ENCODE measurements around the gene NINL. TPM values are rescaled to one million over a fixed set of nuclear protein-coding genes. Genes with fewer than 3 reads are reported as not detected.
"Not testable (repeated sequence)": the region's sequence is repeated elsewhere in the genome, so short reads cannot be mapped to it uniquely, and the experiment has no call there.

The NINL gene
- total RNA-seq (2022) (11.2 and 13.6 TPM in 2 replicates), Bru-seq, nascent RNA (percentile 63 among the genes with signal in this experiment), BruChase-seq, experiment 1, labeled RNA remaining after a 2-hour chase (percentile 64 among the genes with signal in this experiment), BruChase-seq, experiment 2, labeled RNA remaining after a 6-hour chase (percentile 66 among the genes with signal in this experiment)
- long read RNA-seq, partial matches to known transcripts = 2 of 5 reads
- long read RNA-seq, other reads (novel, unspliced or antisense) = 2 of 5 reads

- no peaks in the 10 kb centered on the region for H3K27me3 Mint-ChIP-seq (ENCODE audit: insufficient read depth, unreplicated experiment)
- peak within 1 kb of the TSS; percentile 71 for H3K27ac Mint-ChIP-seq (ENCODE audit: unreplicated experiment)
- no peaks in the 10 kb centered on the region for H3K4me1 Mint-ChIP-seq (ENCODE audit: low read depth, unreplicated experiment)
- Histone ChIP-seq H3K9me3 (no peaks in the 10 kb centered on the region; the same call in 1 of the 2 replicates), H3K36me3 (ENCODE audit: control insufficient read depth, insufficient read depth, low read length) (no peaks in the 10 kb centered on the region), H3K27me3 (replicated peaks; ENCODE audit: control insufficient read depth, insufficient read depth, low read length) (no peaks in the 10 kb centered on the region), H3K4me3 (ENCODE audit: low read depth, low read length) (peak within 1 kb of the TSS; percentile 54), H3K4me1 (no peaks in the 10 kb centered on the region)
- H3K36me3 Mint-ChIP-seq (ENCODE audit: insufficient read depth, unreplicated experiment) = peaks cover 6% of the 10 kb centered on the region
- ChIA-PET CTCF (no interaction called here), POLR2A (no interaction called here)
- peak; percentile 51 to 64 for DNase-seq
- intact Hi-C loops (cut with micrococcal nuclease; ENCODE audit: unreplicated experiment) = no loop called here
- H3K4me3 Mint-ChIP-seq (ENCODE audit: unreplicated experiment) = peak within 1 kb of the TSS; percentile 78
- BruUV-seq (replicated peaks) = no TSS peak
- no peaks in the 10 kb centered on the region for H3K9me3 Mint-ChIP-seq (ENCODE audit: unreplicated experiment)
- no peak for TF ChIP-seq CTCF (IDR thresholded peaks at IDR 0.05; ENCODE audit: insufficient read depth in 1 of 2, low read depth in 1 of 2, low read length in 1 of 2, severe bottlenecking in 1 of 2, unreplicated experiment in 1 of 2)
Measured at GRCh38 chr20:25584905-25585704, at the start of gene NINL. NINL (minus strand) TSS chr20:25585531; CDS start chr20:25526587, 58,944 bp downstream.

GRCh38 chr20:25632940-25633790 is 47.8 kb upstream of the NINL start:
- Mint-ChIP-seq H3K4me3 (ENCODE audit: unreplicated experiment) (no peak overlapping the region), H3K27me3 (ENCODE audit: insufficient read depth, unreplicated experiment) (no peaks in the 10 kb centered on the region), H3K36me3 (ENCODE audit: insufficient read depth, unreplicated experiment) (peaks cover 22% of the 10 kb centered on the region), H3K27ac (ENCODE audit: unreplicated experiment) (no peak overlapping the region), H3K9me3 (ENCODE audit: unreplicated experiment) (no peaks in the 10 kb centered on the region), H3K4me1 (ENCODE audit: low read depth, unreplicated experiment) (no peaks in the 10 kb centered on the region)
- no peak for DNase-seq
- TF ChIP-seq CTCF (IDR thresholded peaks at IDR 0.05; ENCODE audit: insufficient read depth in 1 of 2, low read depth in 1 of 2, low read length in 1 of 2, severe bottlenecking in 1 of 2, unreplicated experiment in 1 of 2) = no peak
- CTCF ChIA-PET = no interaction called here
- BruUV-seq (replicated peaks) = no TSS peak
- H3K36me3 ChIP-seq (ENCODE audit: control insufficient read depth, insufficient read depth, low read length) = no peaks in the 10 kb centered on the region
- H3K4me3 ChIP-seq (ENCODE audit: low read depth, low read length) = no peak overlapping the region
- no peaks in the 10 kb centered on the region for H3K9me3 ChIP-seq
- POLR2A ChIA-PET = no interaction called here
- intact Hi-C loops (cut with micrococcal nuclease; ENCODE audit: unreplicated experiment) = no loop called here
- H3K27me3 ChIP-seq (replicated peaks; ENCODE audit: control insufficient read depth, insufficient read depth, low read length) = no peaks in the 10 kb centered on the region
- H3K4me1 ChIP-seq = no peaks in the 10 kb centered on the region

GRCh38 chr20:25630615-25631014 is 45.3 kb upstream of the NINL start:
- H3K36me3 ChIP-seq (ENCODE audit: control insufficient read depth, insufficient read depth, low read length); H3K4me1 ChIP-seq; H3K9me3 ChIP-seq; H3K27me3 Mint-ChIP-seq (ENCODE audit: insufficient read depth, unreplicated experiment); BruUV-seq (replicated peaks); DNase-seq; H3K27ac Mint-ChIP-seq (ENCODE audit: unreplicated experiment); intact Hi-C loops (cut with micrococcal nuclease; ENCODE audit: unreplicated experiment); POLR2A ChIA-PET; H3K4me1 Mint-ChIP-seq (ENCODE audit: low read depth, unreplicated experiment); H3K27me3 ChIP-seq (replicated peaks; ENCODE audit: control insufficient read depth, insufficient read depth, low read length); CTCF ChIA-PET; H3K4me3 ChIP-seq (ENCODE audit: low read depth, low read length); H3K9me3 Mint-ChIP-seq (ENCODE audit: unreplicated experiment); H3K4me3 Mint-ChIP-seq (ENCODE audit: unreplicated experiment): not testable (repeated sequence)
- peaks cover 18% of the 10 kb centered on the region for H3K36me3 Mint-ChIP-seq (ENCODE audit: insufficient read depth, unreplicated experiment)
